NCI-H146 (cell line): Measurements from ENCODE around the gene NADK2.
A peak's percentile ranks its signal among the peaks of the same experiment; 100 is the strongest.

Experiments
- DNase-seq: peaks from one replicate; lab custom pipeline; 2025; lab: John Stamatoyannopoulos, UW

NADK2 gene

GRCh38 chr5:36162810-36163486 is 78.8 kb downstream of the NADK2 start:
- DNase-seq = no peak

- DNase-seq = no peak
Observed at GRCh38 chr5:36161361-36161760, 80.4 kb downstream of the NADK2 start.

- no peak for DNase-seq
Observed at GRCh38 chr5:36160617-36161016, 81.1 kb downstream of the NADK2 start.

GRCh38 chr5:36158144-36158543 is 83.6 kb downstream of the NADK2 start:
- DNase-seq = no peak

GRCh38 chr5:36156619-36157018 is 85.1 kb downstream of the NADK2 start:
- DNase-seq = no peak

GRCh38 chr5:36156121-36156601 is 85.6 kb downstream of the NADK2 start:
- no peak for DNase-seq

GRCh38 chr5:36155291-36155690 is 86.4 kb downstream of the NADK2 start:
- no peak for DNase-seq

GRCh38 chr5:36153726-36154125 is 88.0 kb downstream of the NADK2 start:
- DNase-seq = no peak

GRCh38 chr5:36153298-36153677 is 88.4 kb downstream of the NADK2 start:
- DNase-seq = no peak

- DNase-seq = peak; percentile 44
Observed at GRCh38 chr5:36152324-36153297, 89.1 kb downstream of the NADK2 start.

GRCh38 chr5:36151434-36152323 is 90.0 kb downstream of the NADK2 start, which contains the start of the genes LMBRD2 and SKP2:
Gene LMBRD2 (minus strand): TSS chr5:36151887. CDS start chr5:36143349, 8,538 bp downstream.
Gene SKP2 (plus strand): TSS chr5:36152111. CDS start chr5:36152263, 152 bp downstream.
- peak; percentile 99 for DNase-seq

GRCh38 chr5:36150676-36151433 is 90.9 kb downstream of the NADK2 start:
- peak; percentile 70 for DNase-seq

- no peak for DNase-seq
Observed at GRCh38 chr5:36147681-36148080, 94.0 kb downstream of the NADK2 start.

GRCh38 chr5:36146390-36146789 is 95.3 kb downstream of the NADK2 start:
- DNase-seq = no peak

GRCh38 chr5:36145311-36145710 is 96.4 kb downstream of the NADK2 start:
- DNase-seq = no peak
